Progenitor cell of endocrine pancreas (in vitro differentiated cells): ENCODE data around the gene ALG8. TPM values are rescaled to one million over a fixed set of nuclear protein-coding genes. Genes with fewer than 3 reads are reported as not detected.

Experiments used
- DNase-seq: peaks from one replicate; pipeline ENCODE4 v3.0.0; 2021; ENCODE audit warnings: low spot score; ENCODE audit not compliant: unreplicated experiment
- H3K27ac Mint-ChIP-seq: 2 replicates; pipeline ENCODE4 v1.8.0; 2021; ENCODE audit warnings: mild to moderate bottlenecking, moderate library complexity, mixed read lengths
- H3K27me3 Mint-ChIP-seq: 2 replicates; pipeline ENCODE4 v1.8.0; 2021; ENCODE audit warnings: mixed read lengths
- H3K36me3 Mint-ChIP-seq: 2 replicates; pipeline ENCODE4 v1.8.0; 2022; ENCODE audit warnings: mixed read lengths; ENCODE audit not compliant: insufficient read depth
- H3K4me1 Mint-ChIP-seq: 2 replicates; pipeline ENCODE4 v1.8.0; 2021; ENCODE audit warnings: low read depth, mixed read lengths
- H3K4me3 Mint-ChIP-seq: 2 replicates; pipeline ENCODE4 v1.8.0; 2021; ENCODE audit warnings: low read depth, mild to moderate bottlenecking, moderate library complexity, mixed read lengths
- H3K9me3 Mint-ChIP-seq: 2 replicates; pipeline ENCODE4 v1.8.0; 2021; ENCODE audit warnings: low read depth, mixed read lengths
- total RNA-seq: library from RNA; stranded (reverse); gene quantifications from 2 replicates; pipeline ENCODE4 v1.2.1, GENCODE V29; 2021
- TF ChIP-seq, protein P1 (sequence below): fragments of 200-600 bp; sonication (generic); IDR thresholded peaks from one replicate; pipeline ENCODE4 v1.5.0; 2021; ENCODE audit warnings: antibody characterized with exemption, mild to moderate bottlenecking; ENCODE audit not compliant: unreplicated experiment

ALG8 gene
- total RNA-seq, 1 donor from 2014 or later, result 60.4 TPM

- no peak overlapping the region for H3K27ac Mint-ChIP-seq
- DNase-seq, result no peak
- H3K4me1 Mint-ChIP-seq, result peaks cover 8% of the 10 kb centered on the region
- H3K9me3 Mint-ChIP-seq, result peaks cover 9% of the 10 kb centered on the region
- TF ChIP-seq, protein P1, sequence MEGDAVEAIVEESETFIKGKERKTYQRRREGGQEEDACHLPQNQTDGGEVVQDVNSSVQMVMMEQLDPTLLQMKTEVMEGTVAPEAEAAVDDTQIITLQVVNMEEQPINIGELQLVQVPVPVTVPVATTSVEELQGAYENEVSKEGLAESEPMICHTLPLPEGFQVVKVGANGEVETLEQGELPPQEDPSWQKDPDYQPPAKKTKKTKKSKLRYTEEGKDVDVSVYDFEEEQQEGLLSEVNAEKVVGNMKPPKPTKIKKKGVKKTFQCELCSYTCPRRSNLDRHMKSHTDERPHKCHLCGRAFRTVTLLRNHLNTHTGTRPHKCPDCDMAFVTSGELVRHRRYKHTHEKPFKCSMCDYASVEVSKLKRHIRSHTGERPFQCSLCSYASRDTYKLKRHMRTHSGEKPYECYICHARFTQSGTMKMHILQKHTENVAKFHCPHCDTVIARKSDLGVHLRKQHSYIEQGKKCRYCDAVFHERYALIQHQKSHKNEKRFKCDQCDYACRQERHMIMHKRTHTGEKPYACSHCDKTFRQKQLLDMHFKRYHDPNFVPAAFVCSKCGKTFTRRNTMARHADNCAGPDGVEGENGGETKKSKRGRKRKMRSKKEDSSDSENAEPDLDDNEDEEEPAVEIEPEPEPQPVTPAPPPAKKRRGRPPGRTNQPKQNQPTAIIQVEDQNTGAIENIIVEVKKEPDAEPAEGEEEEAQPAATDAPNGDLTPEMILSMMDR, result no peak
- H3K4me3 Mint-ChIP-seq, result no peak overlapping the region
- H3K36me3 Mint-ChIP-seq, result peaks cover 7% of the 10 kb centered on the region
- peaks cover 4% of the 10 kb centered on the region for H3K27me3 Mint-ChIP-seq
Observed at GRCh38 chr11:78083021-78083420, 56.4 kb downstream of the ALG8 start.

- no peak overlapping the region for H3K27ac Mint-ChIP-seq
- TF ChIP-seq, protein P1, result no peak
- H3K36me3 Mint-ChIP-seq, result peaks cover 7% of the 10 kb centered on the region
- peaks cover 4% of the 10 kb centered on the region for H3K27me3 Mint-ChIP-seq
- peaks cover 9% of the 10 kb centered on the region for H3K9me3 Mint-ChIP-seq
- peak overlapping the region; percentile 27 for H3K4me3 Mint-ChIP-seq
- no peak for DNase-seq
- peaks cover 12% of the 10 kb centered on the region for H3K4me1 Mint-ChIP-seq
Observed at GRCh38 chr11:78082146-78082545, 57.3 kb downstream of the ALG8 start.

DNA sequence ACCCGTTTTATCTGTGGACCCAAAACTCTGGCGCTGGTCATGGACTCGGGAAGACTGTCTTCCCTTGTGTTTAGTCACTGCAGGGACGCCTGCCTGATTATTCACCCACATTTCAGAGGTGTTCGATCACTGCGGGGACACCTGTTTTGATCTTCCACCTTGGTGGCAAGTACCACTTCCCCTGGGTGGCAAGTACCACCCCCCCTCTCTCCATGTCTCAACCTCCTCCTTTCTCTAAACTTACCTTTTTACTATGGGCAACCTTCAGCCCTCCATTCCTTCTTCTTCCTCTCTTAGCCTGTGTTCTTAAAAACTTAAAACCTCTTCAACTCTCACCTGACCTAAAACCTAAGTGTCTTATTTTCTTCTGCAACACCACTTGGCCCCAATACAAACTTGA, 57.8 kb downstream of the ALG8 start:
- Mint-ChIP-seq H3K27me3 (peaks cover 4% of the 10 kb centered on the region), H3K4me3 (peak overlapping the region; percentile 27), H3K36me3 (peaks cover 4% of the 10 kb centered on the region), H3K9me3 (peaks cover 4% of the 10 kb centered on the region), H3K27ac (no peak overlapping the region), H3K4me1 (peaks cover 11% of the 10 kb centered on the region)
- TF ChIP-seq, protein P1, result no peak
- no peak for DNase-seq

GRCh38 chr11:78080818-78081495, 58.5 kb downstream of the ALG8 start:
- Mint-ChIP-seq H3K27ac (peak overlapping the region; percentile 57), H3K9me3 (peaks cover 3% of the 10 kb centered on the region), H3K4me1 (peaks cover 12% of the 10 kb centered on the region), H3K27me3 (peaks cover 4% of the 10 kb centered on the region), H3K36me3 (peaks cover 4% of the 10 kb centered on the region), H3K4me3 (peak overlapping the region; percentile 44)
- no peak for DNase-seq
- TF ChIP-seq, protein P1, result no peak

DNA sequence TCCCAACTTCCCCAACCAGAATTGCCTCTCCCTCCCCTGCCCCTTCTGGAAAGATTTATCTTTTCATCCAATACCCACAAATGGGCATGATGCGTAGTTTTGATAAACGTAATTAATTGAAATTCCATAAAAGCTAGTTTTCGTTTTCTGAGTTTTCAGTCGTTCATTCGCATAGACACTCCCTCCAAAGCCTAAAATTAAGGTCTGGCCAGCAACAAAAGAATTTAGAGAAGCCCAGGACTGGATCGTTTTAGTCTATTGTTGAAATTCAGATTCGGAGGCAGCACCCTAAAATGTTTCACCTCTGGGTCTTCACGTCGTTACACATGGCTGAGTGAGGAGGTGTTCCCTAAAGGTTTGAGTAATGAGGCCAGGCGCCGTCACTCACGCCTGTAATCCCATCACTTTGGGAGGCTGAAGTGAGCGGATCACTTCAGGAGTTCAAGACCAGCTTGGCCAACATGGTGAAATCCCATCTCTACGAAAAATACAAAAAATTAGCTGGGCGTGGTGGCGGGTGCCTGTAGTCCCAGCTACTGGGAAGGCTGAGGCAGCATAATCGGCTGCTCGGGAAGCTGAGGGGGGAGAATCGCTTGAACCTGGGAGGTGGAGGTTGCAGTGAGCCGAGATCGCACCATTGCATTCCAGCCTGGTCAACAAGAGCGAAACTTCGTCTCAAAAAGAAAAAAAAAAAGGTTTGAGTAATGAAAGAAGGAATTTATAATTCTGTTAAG, 59.2 kb downstream of the ALG8 start:
- H3K4me3 Mint-ChIP-seq, result peak overlapping the region; percentile 90
- peaks cover 14% of the 10 kb centered on the region for H3K4me1 Mint-ChIP-seq
- TF ChIP-seq, protein P1, result no peak
- H3K9me3 Mint-ChIP-seq, result peaks cover 3% of the 10 kb centered on the region
- no peak for DNase-seq
- H3K36me3 Mint-ChIP-seq, result peaks cover 4% of the 10 kb centered on the region
- H3K27ac Mint-ChIP-seq, result peak overlapping the region; percentile 97
- H3K27me3 Mint-ChIP-seq, result peaks cover 4% of the 10 kb centered on the region
